OCI-LY7 (cell line): Measurements from ENCODE around the gene PLEKHM3. TPM values are rescaled to one million over a fixed set of nuclear protein-coding genes. Genes with fewer than 3 reads are reported as not detected.

ENCODE experiments used
- BruUV-seq: library from RNA; stranded (reverse); fragments of 400-500 nt; replicated peaks from 2 replicates; lab custom pipeline; 2021; lab: Mats Ljungman, UMichigan
- CTCF ChIA-PET: fragments of 300-600 bp; sonication (Branson Sonifier 250); formaldehyde crosslinking; loops from one replicate; lab custom pipeline; 2022; ENCODE audit warnings: antibody characterized with exemption; ENCODE audit not compliant: unreplicated experiment; lab: Charles Lee
- POLR2A ChIA-PET: fragments of 300-600 bp; sonication (Branson Sonifier 250); formaldehyde crosslinking; loops from one replicate; lab custom pipeline; 2022; ENCODE audit warnings: antibody characterized with exemption; lab: Charles Lee
- DNase-seq: peaks from one replicate; pipeline ENCODE4 v3.0.0-alpha.2; 2015; ENCODE audit warnings: low spot score
- H2AFZ ChIP-seq: fragments of 200-600 bp; sonication (generic), shearing (Covaris generic); 2 replicates; pipeline ENCODE4 v1.6.1; 2014; ENCODE audit warnings: mild to moderate bottlenecking, antibody characterized with exemption, low read length, moderate library complexity
- H3K27ac ChIP-seq: fragments of 200-600 bp; sonication (generic); 2 replicates; pipeline ENCODE4 v1.5.1; 2014; ENCODE audit warnings: mixed run types, low read depth, mild to moderate bottlenecking, moderate library complexity, low read length, inconsistent platforms; ENCODE audit not compliant: poor library complexity, severe bottlenecking
- H3K36me3 ChIP-seq: fragments of 200-600 bp; sonication (generic); 2 replicates; pipeline ENCODE4 v1.6.1; 2014; ENCODE audit warnings: mild to moderate bottlenecking, antibody characterized with exemption, low read length, moderate library complexity, mixed read lengths; ENCODE audit not compliant: insufficient read depth
- H3K4me1 ChIP-seq: fragments of 200-600 bp; sonication (generic); 2 replicates; pipeline ENCODE4 v1.5.1; 2014; ENCODE audit warnings: mild to moderate bottlenecking, low read length; ENCODE audit not compliant: insufficient read depth, poor library complexity, severe bottlenecking
- H3K4me2 ChIP-seq: fragments of 200-600 bp; sonication (generic); 2 replicates; pipeline ENCODE4 v1.6.1; 2014; ENCODE audit warnings: mild to moderate bottlenecking, low read length
- H3K4me3 ChIP-seq: fragments of 200-600 bp; sonication (generic); 2 replicates; pipeline ENCODE4 v1.5.1; 2014; ENCODE audit warnings: mild to moderate bottlenecking, low read depth, low read length; ENCODE audit not compliant: poor library complexity, severe bottlenecking
- H3K79me2 ChIP-seq: fragments of 200-600 bp; sonication (generic); 2 replicates; pipeline ENCODE4 v1.6.1; 2016; ENCODE audit warnings: low read depth, mild to moderate bottlenecking, low read length, moderate library complexity, mixed read lengths; ENCODE audit not compliant: insufficient read depth
- H3K9me2 ChIP-seq: fragments of 200-600 bp; sonication (generic); 2 replicates; pipeline ENCODE4 v1.6.1; 2016; ENCODE audit warnings: mild to moderate bottlenecking, low read length, mixed read lengths; ENCODE audit not compliant: insufficient read depth
- H3K9me3 ChIP-seq: fragments of 200-600 bp; sonication (generic); 2 replicates; pipeline ENCODE4 v1.6.1; 2014; ENCODE audit warnings: mild to moderate bottlenecking, mixed run types, low read length, mixed read lengths
- H4K20me1 ChIP-seq: fragments of 200-600 bp; sonication (generic); 2 replicates; pipeline ENCODE4 v1.6.1; 2014; ENCODE audit warnings: mild to moderate bottlenecking, antibody characterized with exemption, low read length, moderate library complexity, mixed read lengths; ENCODE audit not compliant: insufficient read depth
- CTCF ChIP-seq: fragments of 200-600 bp; sonication (generic); conservative IDR thresholded peaks from 2 replicates; pipeline ENCODE4 v1.5.1; 2014; ENCODE audit warnings: mild to moderate bottlenecking, antibody characterized with exemption, low read length, moderate library complexity, mixed read lengths
- EZH2phosphoT487 ChIP-seq: fragments of 200-600 bp; sonication (generic); IDR thresholded peaks from 2 replicates; pipeline ENCODE4 v1.6.1; 2018; ENCODE audit warnings: low read depth, borderline replicate concordance, mild to moderate bottlenecking, mixed run types, antibody characterized with exemption, low read length, moderate library complexity, mixed read lengths
- intact Hi-C: fragments of 100-400 bp; cut with micrococcal nuclease; formaldehyde crosslinking; loops from one replicate; pipeline ENCODE4 v1.10.0; 2022; ENCODE audit not compliant: unreplicated experiment
- total RNA-seq, 2 experiments: library from RNA; depleted of rRNA in 1 of 2; stranded (reverse); fragments of >200 nt in 1 of 2; shearing (Covaris generic) in 1 of 2; gene quantifications; 2 replicates each; pipeline ENCODE4 v1.2.3, GENCODE V29; 2014 to 2022

The PLEKHM3 gene
- total RNA-seq, 2 experiments from 2014 or later: 3.7 to 6.3 TPM

- Histone ChIP-seq H2AFZ (no peak overlapping the region), H4K20me1 (no peaks in the 10 kb centered on the region), H3K79me2 (no peaks in the 10 kb centered on the region), H3K36me3 (no peaks in the 10 kb centered on the region), H3K4me1 (no peaks in the 10 kb centered on the region), H3K4me3 (no peak overlapping the region), H3K4me2 (no peak overlapping the region), H3K9me3 (no peaks in the 10 kb centered on the region), H3K27ac (no peak overlapping the region), H3K9me2 (no peaks in the 10 kb centered on the region)
- BruUV-seq: no TSS peak
- ChIA-PET POLR2A (interaction anchor here (0.7 kb wide), 1 partner anchor 152 kb away, joined by 3 read pairs; no protein-coding TSS in a partner anchor), CTCF (no interaction called here)
- intact Hi-C loops: no loop called here
- DNase-seq: no peak
- TF ChIP-seq EZH2phosphoT487: no peak
- no peak for TF ChIP-seq CTCF
Observed at GRCh38 chr2:207787017-207787416, 238.3 kb downstream of the PLEKHM3 start.

- no peak for DNase-seq
- BruUV-seq: no TSS peak
- POLR2A ChIA-PET: interaction anchor here (1.2 kb wide), 1 partner anchor 241 kb away, joined by 3 read pairs; no protein-coding TSS in a partner anchor
Observed at GRCh38 chr2:207784898-207785297, 240.4 kb downstream of the PLEKHM3 start.

More at GRCh38 chr2:207784898-207785297, 240.4 kb downstream of the PLEKHM3 start:
- Histone ChIP-seq H3K27ac (no peak overlapping the region), H4K20me1 (no peaks in the 10 kb centered on the region), H3K4me2 (no peak overlapping the region), H3K4me3 (no peak overlapping the region), H3K36me3 (no peaks in the 10 kb centered on the region), H2AFZ (no peak overlapping the region), H3K9me2 (no peaks in the 10 kb centered on the region), H3K4me1 (no peaks in the 10 kb centered on the region), H3K79me2 (no peaks in the 10 kb centered on the region), H3K9me3 (no peaks in the 10 kb centered on the region)
- no peak for TF ChIP-seq EZH2phosphoT487
- no peak for TF ChIP-seq CTCF
- CTCF ChIA-PET: no interaction called here
- intact Hi-C loops: no loop called here
